SH-SY5Y (cell line): Measurements from ENCODE around the gene NCBP1.

Source experiments
- GATA2 ChIP-seq: IDR thresholded peaks from 2 replicates; pipeline ENCODE4 v1.6.1; 2011; ENCODE audit warnings: mild to moderate bottlenecking, low read depth, low read length
- GATA3 ChIP-seq: IDR thresholded peaks from 2 replicates; pipeline ENCODE4 v1.6.1; 2011; ENCODE audit warnings: low read depth, mild to moderate bottlenecking, low read length, moderate library complexity

DNA sequence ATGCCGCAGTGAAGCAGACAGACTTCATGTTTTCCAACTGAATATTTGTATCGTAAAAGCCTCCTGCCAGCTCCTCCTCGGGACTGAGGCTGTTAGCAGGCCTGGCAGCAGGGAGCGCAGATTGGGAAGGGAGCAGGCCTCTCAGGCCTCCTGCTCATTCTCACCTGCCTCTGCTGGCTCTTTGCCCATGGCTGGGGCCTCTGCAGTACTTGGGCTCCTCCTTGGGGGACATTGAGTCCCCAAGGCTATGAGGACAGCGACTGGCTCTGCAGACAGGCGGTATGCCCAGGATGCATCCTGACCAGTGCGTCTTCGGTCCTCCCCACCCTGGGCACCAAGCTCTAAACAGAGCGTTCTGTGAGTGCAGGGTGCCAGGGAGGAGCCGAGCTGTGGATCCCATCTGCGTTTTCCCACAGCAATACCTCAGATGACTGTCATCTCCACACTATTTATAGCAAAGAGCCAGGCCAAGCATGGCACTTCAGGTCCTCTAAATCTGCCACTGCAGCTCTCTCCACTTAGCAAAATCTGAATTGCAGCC lies 39.2 kb upstream of the NCBP1 start:
- no peak for TF ChIP-seq GATA2
- no peak for TF ChIP-seq GATA3
